Keratinocyte (primary cell): ENCODE results near the gene MYH4. TPM values are rescaled to one million over a fixed set of nuclear protein-coding genes. Genes with fewer than 3 reads are reported as not detected.

Experiments used
- DNase-seq: peaks from one replicate; pipeline ENCODE4 v3.0.0-alpha.2; 2011; ENCODE audit warnings: low read depth, missing footprints, low spot score
- FAIRE-seq: peaks from 2 replicates; lab custom pipeline; 2011; peaks lifted over from hg19 to GRCh38; lab: Jason Lieb, UNC
- H2AFZ ChIP-seq: 2 replicates; pipeline ENCODE4 v1.6.0; 2012; ENCODE audit warnings: low read length, control low read depth, inconsistent platforms; ENCODE audit not compliant: control insufficient read depth
- H3K27ac ChIP-seq: 2 replicates; pipeline ENCODE4 v1.5.1; 2011; ENCODE audit warnings: low read length; ENCODE audit not compliant: control insufficient read depth, insufficient read depth
- H3K27me3 ChIP-seq: 3 replicates; pipeline ENCODE4 v1.6.0; 2011; ENCODE audit warnings: low read length; ENCODE audit not compliant: control insufficient read depth, insufficient read depth; ENCODE audit errors: extremely low read depth
- H3K36me3 ChIP-seq, 2 experiments: 2 replicates in 1 of 2; 3 replicates in 1 of 2; pipeline ENCODE4 v1.5.1; 2011; ENCODE audit warnings: low read length in 2 of 2, mild to moderate bottlenecking in 1 of 2; ENCODE audit not compliant: control insufficient read depth in 2 of 2, insufficient read depth in 2 of 2; ENCODE audit errors: extremely low read depth in 1 of 2
- H3K4me1 ChIP-seq: 3 replicates; pipeline ENCODE4 v1.5.1; 2011; ENCODE audit warnings: low read length; ENCODE audit not compliant: control insufficient read depth, insufficient read depth; ENCODE audit errors: extremely low read depth
- H3K4me2 ChIP-seq: 3 replicates; pipeline ENCODE4 v1.6.0; 2011; ENCODE audit warnings: low read depth, low read length; ENCODE audit not compliant: control insufficient read depth, insufficient read depth; ENCODE audit errors: extremely low read depth
- H3K4me3 ChIP-seq, 3 experiments: fragments of 200-600 bp in 1 of 3; sonication (generic) in 1 of 3; 2 replicates in 2 of 3; 3 replicates in 1 of 3; pipeline ENCODE4 v1.5.1; 2011 to 2016; ENCODE audit warnings: low read length in 3 of 3, mild to moderate bottlenecking in 3 of 3, control low read depth in 2 of 3, inconsistent platforms in 1 of 3, low read depth in 1 of 3, mixed read lengths in 1 of 3, mixed run types in 1 of 3, moderate library complexity in 1 of 3; ENCODE audit not compliant: control insufficient read depth in 2 of 3, insufficient read depth in 2 of 3; ENCODE audit errors: extremely low read depth in 1 of 3
- H3K79me2 ChIP-seq: 2 replicates; pipeline ENCODE4 v1.6.0; 2012; ENCODE audit warnings: low read length; ENCODE audit not compliant: control insufficient read depth, insufficient read depth
- H3K9ac ChIP-seq: 3 replicates; pipeline ENCODE4 v1.6.0; 2011; ENCODE audit warnings: low read length; ENCODE audit not compliant: control insufficient read depth, insufficient read depth; ENCODE audit errors: extremely low read depth
- H3K9me1 ChIP-seq: 3 replicates; pipeline ENCODE4 v1.6.0; 2011; ENCODE audit warnings: low read length; ENCODE audit not compliant: control insufficient read depth, insufficient read depth; ENCODE audit errors: extremely low read depth
- H3K9me3 ChIP-seq: 2 replicates; pipeline ENCODE4 v1.5.1; 2012; ENCODE audit warnings: low read depth, low read length; ENCODE audit not compliant: control insufficient read depth
- H4K20me1 ChIP-seq: 3 replicates; pipeline ENCODE4 v1.6.0; 2011; ENCODE audit warnings: low read length; ENCODE audit not compliant: control insufficient read depth, insufficient read depth; ENCODE audit errors: extremely low read depth
- EZH2 ChIP-seq: IDR thresholded peaks from one replicate; pipeline ENCODE4 v1.6.1; 2012; ENCODE audit warnings: inconsistent platforms, mild to moderate bottlenecking, low read length, moderate library complexity
- dilution Hi-C: fragments of 300-500 bp; cut with MboI; formaldehyde crosslinking; loops from one replicate; pipeline ENCODE4 v1.7.0; 2020; ENCODE audit warnings: low sequenced_read_pairs; ENCODE audit not compliant: extremely low pct_ligation_motif_present
- polyA plus RNA-seq, 5 experiments: library from polyadenylated mRNA; depleted of rRNA in 3 of 5; stranded (reverse) in 3 of 5; stranded (forward) in 1 of 5; unstranded in 1 of 5; fragments of >200 nt; gene quantifications; 1 replicate in 1 of 5; 2 replicates in 3 of 5; 3 replicates in 1 of 5; pipeline versions ENCODE4 v1.2.1 to v1.2.3, GENCODE V29; 2011 to 2012; ENCODE audit warnings: missing spikeins in 2 of 5, low read depth in 1 of 5, low replicate concordance in 1 of 5
- TF ChIP-seq, protein P1 (sequence below), 3 experiments: IDR thresholded peaks in 1 of 3; conservative IDR thresholded peaks in 1 of 3; optimal IDR thresholded peaks in 1 of 3; 2 replicates in 2 of 3; 3 replicates in 1 of 3; pipeline versions ENCODE3 to v1.5.1; 2011; ENCODE audit warnings: low read length in 3 of 3, mild to moderate bottlenecking in 3 of 3, moderate library complexity in 2 of 3, control low read depth in 1 of 3, inconsistent platforms in 1 of 3; ENCODE audit not compliant: insufficient read depth in 2 of 3; ENCODE audit errors: extremely low read depth in 1 of 3

The MYH4 gene
- polyA plus RNA-seq, 1 donor (not counting 4 experiments of a cell fraction or from before 2014, with no cell fraction given) = not detected

DNA sequence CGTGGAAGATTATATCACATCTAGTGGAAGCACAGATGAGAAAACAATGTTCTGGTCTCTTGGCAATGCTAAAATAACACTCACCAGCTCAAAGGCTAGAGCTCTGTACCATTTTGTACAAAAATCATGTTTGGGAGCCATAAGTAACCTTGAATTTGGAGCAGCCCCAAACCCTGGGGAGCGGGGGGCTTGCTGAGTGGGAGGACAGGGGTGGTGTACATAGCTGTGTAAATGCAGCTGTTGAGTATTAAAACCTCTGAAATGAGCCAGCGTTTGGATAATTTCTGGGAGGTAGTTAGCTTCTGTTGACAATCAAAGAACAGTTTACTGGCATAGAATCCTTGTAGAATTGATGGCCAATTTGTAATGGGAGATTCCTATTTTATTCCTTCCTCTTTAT, 51.9 kb downstream of the MYH4 start:
- FAIRE-seq = no peak
- no peaks in the 10 kb centered on the region for H3K9me1 ChIP-seq
- no peak for DNase-seq
- no peak overlapping the region for H3K4me2 ChIP-seq
- H3K27me3 ChIP-seq = no peaks in the 10 kb centered on the region
- dilution Hi-C loops = no loop called here
- H3K4me1 ChIP-seq = no peaks in the 10 kb centered on the region
- no peak overlapping the region for H2AFZ ChIP-seq
- no peak overlapping the region for H3K9ac ChIP-seq
- peaks cover under 1% of the 10 kb centered on the region for H3K9me3 ChIP-seq
- H3K4me3 ChIP-seq = no peak overlapping the region
- H4K20me1 ChIP-seq = no peaks in the 10 kb centered on the region
- no peaks in the 10 kb centered on the region for H3K79me2 ChIP-seq
- no peaks in the 10 kb centered on the region for H3K36me3 ChIP-seq
- H3K27ac ChIP-seq = no peak overlapping the region
- no peak for TF ChIP-seq EZH2
- TF ChIP-seq, protein P1, sequence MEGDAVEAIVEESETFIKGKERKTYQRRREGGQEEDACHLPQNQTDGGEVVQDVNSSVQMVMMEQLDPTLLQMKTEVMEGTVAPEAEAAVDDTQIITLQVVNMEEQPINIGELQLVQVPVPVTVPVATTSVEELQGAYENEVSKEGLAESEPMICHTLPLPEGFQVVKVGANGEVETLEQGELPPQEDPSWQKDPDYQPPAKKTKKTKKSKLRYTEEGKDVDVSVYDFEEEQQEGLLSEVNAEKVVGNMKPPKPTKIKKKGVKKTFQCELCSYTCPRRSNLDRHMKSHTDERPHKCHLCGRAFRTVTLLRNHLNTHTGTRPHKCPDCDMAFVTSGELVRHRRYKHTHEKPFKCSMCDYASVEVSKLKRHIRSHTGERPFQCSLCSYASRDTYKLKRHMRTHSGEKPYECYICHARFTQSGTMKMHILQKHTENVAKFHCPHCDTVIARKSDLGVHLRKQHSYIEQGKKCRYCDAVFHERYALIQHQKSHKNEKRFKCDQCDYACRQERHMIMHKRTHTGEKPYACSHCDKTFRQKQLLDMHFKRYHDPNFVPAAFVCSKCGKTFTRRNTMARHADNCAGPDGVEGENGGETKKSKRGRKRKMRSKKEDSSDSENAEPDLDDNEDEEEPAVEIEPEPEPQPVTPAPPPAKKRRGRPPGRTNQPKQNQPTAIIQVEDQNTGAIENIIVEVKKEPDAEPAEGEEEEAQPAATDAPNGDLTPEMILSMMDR (optimal IDR thresholded peaks at IDR 0.05 in 1 of 3, IDR thresholded peaks at IDR 0.05 in 1 of 3, conservative IDR thresholded peaks at IDR 0.05 in 1 of 3; ENCODE audit: extremely low read depth in 1 of 3, insufficient read depth in 2 of 3, low read length in 3 of 3) = no peak

DNA sequence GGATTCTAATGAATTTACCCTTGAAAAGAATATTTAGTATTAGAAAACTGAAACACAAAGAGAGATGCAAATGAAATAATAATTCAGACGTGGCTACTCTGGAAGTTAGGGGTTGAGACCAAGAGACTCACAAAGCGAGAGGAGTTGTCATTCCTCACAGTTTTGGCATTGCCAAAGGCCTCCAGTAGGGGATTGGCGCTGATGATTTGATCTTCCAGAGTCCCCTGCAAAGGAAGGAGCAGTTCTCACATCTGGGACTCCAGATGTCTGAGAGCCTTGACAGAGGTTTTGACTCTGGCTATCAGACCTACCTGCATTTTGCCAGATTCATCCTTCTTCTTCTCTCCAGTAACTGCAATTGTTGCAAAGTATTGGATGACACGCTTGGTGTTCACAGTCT, 54.2 kb downstream of the MYH4 start:
- Histone ChIP-seq H3K79me2 (no peaks in the 10 kb centered on the region), H4K20me1 (no peaks in the 10 kb centered on the region), H3K36me3 (no peaks in the 10 kb centered on the region), H3K9me1 (no peaks in the 10 kb centered on the region), H3K9me3 (peaks cover 2% of the 10 kb centered on the region), H2AFZ (no peak overlapping the region), H3K4me2 (no peak overlapping the region), H3K27ac (no peak overlapping the region), H3K9ac (no peak overlapping the region), H3K4me1 (no peaks in the 10 kb centered on the region), H3K4me3 (no peak overlapping the region), H3K27me3 (no peaks in the 10 kb centered on the region)
- FAIRE-seq (no peak), DNase-seq (no peak)
- dilution Hi-C loops = no loop called here
- TF ChIP-seq, protein P1 (optimal IDR thresholded peaks at IDR 0.05 in 1 of 3, IDR thresholded peaks at IDR 0.05 in 1 of 3, conservative IDR thresholded peaks at IDR 0.05 in 1 of 3; ENCODE audit: extremely low read depth in 1 of 3, insufficient read depth in 2 of 3, low read length in 3 of 3) = no peak
